NCI-H526 treated with DMSO at 0.1 percent for 48 hours (cell line): ENCODE data around the gene TNP2.

Experiments used
- DNase-seq: peaks from one replicate; lab custom pipeline; 2025; lab: John Stamatoyannopoulos, UW

TNP2 gene

GRCh38 chr16:11268921-11269375 is at the start of gene TNP2:
Gene TNP2, minus strand, starts transcription at chr16:11269325. Its CDS starts 63 bp downstream, at chr16:11269262.
- DNase-seq = no peak

DNA sequence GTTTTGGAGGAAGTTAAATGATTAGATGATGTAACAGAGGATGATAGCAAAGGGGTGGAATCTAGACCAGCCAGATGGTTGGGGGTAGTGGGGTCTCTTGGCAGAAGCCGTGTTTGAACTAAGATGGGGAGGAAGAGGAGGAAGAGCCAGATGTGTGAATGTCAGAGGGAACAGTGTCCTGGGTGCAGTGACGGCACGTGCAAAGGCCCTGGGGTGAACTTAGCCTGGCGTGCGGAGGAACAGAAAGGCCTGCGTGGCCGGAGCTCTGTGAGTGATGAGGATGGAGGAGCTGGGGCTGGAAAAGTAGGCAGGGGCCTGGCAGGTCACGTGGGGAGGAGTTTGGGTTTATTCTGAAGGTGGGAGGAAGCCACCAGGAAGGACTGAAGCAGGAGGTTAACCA is 49.7 kb upstream of the TNP2 start:
- no peak for DNase-seq

DNA sequence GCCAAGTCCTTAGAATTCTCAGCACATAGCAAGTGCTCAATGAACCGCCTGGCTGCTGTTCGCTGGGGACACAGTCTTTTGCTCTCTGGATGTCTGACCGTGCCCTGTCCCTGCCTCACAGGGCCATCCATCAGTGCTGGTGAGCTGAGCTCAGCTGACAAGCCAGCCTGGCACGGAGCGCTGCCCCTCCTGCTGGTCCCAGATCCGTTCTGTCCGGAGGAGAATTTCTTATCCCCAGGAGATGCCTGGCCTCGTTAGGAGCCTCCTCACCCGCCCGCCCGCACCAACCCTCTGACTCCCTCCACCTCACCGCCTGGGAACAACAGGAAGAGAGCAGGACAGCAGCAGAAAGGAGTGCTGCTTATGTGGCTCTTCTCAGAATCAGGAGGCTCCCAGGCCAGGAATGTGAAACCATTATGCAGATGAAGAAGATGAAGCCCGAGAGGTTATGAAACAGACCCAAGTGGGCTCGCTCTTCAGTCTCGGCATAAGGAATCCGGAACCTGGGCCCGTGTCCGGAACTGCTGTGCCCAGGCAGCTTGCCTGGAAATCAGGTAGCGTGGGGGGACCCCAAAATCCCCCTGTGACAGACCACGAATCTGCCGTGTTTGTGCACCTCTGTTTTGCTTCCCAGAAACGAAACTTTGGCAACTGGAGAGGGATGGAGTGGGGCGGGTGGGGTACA is 47.3 kb upstream of the TNP2 start:
- no peak for DNase-seq

DNA sequence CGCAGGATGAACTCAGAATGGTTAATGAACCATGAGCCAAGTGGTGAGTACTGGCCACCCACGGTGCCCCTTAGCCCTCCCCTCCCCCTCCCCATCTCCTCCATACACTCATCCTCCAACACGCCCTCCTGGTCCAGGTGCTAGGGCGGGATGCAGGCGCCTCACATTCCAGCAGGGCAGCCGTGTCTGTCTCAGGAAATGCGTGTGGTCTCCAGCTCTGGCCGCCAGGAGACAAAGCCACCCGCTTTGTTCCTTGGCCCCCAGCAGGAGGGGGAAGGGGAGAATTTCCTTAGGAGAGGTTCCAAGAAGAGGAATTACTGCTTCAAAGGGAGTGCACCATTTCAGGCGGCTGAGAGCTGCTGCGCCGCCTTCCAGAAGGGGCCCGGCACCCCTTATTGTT is 46.4 kb upstream of the TNP2 start:
- DNase-seq = no peak

- no peak for DNase-seq
Measured at GRCh38 chr16:11314309-11314894, 45.3 kb upstream of the TNP2 start.

GRCh38 chr16:11313493-11314308 is 44.6 kb upstream of the TNP2 start:
- DNase-seq = no peak

- no peak for DNase-seq
Measured at GRCh38 chr16:11312718-11313492, 43.8 kb upstream of the TNP2 start.

DNA sequence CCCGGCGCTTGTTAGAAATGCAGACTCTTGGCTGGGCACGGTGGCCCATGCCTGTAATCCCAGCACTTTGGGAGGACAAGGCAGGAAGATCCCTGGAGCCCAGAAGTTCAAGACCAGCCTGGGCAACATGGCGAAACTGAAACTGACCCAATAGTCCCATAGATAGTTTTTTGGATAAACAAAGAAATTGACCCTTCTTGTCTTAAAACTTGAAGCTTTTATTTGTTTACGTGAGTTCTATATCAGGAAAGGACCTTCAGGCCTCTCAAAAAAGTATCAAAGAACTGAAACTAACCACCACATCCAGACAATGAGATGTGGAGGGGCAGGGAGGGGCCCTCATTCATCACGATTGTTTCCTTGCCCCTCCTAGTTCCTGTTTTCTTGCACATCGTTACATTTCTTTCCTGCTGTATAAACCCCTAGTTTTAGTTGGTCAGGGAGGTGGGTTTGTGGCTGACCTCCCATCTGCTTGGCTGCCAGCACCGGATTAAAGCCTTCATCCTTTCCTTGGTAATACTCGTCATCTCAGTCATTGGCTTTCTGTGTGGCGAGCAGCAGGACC is 42.0 kb upstream of the TNP2 start:
- no peak for DNase-seq

- no peak for DNase-seq
Measured at GRCh38 chr16:11310634-11310977, 41.5 kb upstream of the TNP2 start.

DNA sequence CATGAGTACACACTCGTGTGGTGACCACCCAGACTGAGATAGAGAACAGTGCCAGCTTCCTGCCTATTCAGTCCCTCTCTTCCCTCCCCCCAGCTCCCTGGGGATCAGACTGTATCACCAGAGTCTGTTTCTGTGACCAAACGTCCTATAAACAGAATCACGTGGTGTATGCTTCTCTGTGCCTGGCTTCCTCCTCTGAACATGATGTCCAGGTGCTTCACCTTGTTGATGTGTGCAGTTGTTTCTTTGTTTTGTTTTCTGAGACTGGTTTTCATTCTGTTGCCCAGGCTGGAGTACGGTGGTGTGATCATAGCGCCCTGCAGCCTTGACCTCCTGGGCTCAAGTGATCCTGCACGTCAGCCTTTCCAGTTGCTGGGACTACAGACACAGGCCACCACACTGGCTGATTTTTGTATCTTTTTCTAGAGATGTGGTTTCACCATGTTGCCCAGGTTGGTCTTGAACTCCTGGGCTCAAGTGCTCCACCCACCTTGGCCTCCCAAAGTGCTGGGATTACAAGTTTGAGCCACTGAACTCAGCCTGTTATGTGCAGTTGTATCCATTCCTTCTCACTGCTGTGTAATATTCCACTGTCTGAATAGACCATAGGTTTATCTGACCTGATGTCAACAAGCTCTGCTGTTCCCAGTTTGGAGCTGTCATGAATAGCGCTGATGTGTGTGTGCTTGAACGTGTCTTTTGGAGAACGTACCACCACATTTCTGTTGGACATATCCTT is 40.9 kb upstream of the TNP2 start:
- no peak for DNase-seq

GRCh38 chr16:11308493-11309283 is 39.6 kb upstream of the TNP2 start:
- DNase-seq = no peak

GRCh38 chr16:11307639-11308492 is 38.7 kb upstream of the TNP2 start:
- DNase-seq = no peak

DNA sequence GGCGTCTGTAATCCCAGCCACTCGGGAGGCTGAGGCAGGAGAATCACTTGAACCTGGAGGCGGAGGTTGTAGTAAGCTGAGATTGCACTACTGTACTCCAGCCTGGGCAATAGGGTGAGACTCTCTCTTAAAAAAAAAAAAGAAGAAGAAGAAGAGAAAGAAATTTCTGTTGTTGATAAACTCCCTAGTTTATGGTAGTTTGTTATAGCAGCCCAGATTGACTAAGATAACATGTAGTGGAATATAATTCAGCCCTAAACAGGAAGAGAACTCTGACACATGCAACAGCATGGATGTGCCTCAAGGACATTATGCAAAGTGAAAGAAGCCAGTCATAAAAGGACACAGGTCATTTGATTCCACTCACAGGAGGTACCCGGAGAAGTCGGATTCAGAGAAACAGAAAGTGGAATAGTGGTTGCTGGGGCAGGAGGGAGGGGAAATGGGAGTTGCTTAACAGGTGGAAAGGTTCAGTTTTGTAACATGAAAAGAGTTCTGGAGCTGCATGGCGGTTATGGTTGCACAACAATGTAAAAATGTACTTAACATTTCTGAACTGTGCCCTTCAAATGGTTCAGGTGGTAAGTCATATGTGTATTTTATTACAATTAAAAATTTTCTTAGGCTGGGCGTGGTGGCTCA is 38.0 kb upstream of the TNP2 start:
- no peak for DNase-seq

- no peak for DNase-seq
Measured at GRCh38 chr16:11306381-11306780, 37.3 kb upstream of the TNP2 start.

DNA sequence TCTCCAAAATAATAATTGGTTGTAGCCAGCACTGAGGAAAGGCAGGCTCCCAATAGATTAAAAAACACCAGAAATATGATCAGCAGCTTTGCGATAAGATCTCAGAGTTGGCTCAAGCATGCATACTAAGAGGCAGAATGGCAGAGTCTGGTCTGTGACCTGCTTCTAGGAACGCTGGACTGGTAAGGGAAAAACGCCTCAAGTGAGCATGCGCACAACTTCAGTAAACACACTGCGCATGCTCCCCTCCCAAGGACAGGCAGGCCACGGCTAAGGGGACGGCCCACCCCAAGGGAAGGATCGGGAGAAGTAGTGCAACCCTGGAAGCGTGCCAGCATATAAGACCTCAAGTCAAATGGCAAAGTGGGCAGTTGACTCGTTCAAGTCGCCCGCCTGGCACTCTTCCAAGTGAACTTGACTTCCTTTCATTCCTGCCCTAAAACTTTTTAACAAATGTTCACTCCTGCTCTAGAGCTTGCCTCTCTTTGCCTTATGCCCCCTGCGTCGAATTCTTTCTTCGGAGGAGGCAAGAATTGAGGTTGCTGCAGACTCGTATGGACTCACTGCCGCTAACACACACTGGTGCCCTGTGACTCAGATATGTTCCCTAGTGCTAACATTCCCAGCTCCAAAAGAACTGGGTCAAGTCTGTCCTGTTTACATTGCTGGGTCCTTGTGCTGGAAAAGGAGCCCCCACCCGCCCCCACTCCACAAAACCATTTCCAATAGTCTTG is 34.4 kb upstream of the TNP2 start:
- peak; percentile 53 for DNase-seq

DNA sequence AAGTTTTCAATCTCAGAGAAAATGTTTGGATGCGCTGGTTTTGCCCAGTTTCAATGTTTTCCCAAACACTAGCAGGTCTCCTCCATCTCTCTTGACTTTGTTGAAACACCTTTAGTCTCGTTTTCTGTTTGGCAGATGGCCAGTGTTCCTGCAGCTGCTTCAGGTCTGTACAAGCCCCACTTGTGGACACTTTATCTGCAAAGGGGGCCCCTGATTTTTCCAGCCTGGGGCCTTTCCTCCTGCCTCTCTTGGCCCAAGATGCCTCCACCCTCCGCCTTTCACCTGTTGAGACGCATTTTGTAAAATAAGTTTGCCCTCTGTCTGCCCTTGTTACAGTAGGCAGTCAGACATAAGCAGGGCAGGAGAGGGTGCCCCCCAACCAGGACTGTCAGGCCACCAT is 33.9 kb upstream of the TNP2 start:
- no peak for DNase-seq

DNA sequence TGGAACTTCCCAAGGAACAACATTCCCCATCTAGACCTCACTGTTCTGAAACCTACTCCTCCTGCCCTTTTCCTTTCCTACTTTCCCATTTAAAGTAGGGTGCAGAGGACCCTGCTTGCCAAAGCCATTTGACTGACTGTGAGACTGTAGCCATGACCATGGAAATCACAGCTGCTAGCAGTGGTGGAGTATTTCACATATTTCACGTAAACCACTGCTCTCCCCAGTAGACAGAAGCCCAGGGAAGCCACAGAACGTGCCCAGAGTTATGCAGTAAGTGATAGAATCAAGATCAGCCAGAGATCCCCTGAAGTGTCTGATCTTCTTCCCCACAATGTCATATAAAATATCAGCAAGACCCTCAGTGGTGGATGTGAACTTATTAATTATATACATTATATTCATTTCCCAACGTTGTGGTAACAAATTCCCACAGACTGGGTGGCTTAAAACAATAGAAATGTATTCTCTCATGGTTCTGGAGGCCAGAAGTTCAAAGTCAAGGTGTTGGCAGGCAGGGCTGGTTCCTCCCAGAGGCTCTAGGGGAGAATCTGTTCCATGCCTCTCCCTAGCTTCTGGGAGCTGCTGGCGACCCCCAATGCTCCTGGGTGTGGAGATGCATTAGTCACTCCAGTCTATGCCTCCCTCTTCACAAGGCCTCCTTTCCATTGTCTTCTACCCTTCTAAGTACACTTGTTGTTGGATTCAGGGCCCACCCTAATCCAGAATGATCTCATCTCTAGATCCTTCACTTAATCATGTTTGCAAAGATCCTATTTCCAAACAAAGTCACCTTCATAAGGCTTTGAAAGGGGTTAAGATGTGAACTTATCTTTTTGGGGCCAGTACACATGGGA is 32.7 kb upstream of the TNP2 start:
- DNase-seq = no peak

DNA sequence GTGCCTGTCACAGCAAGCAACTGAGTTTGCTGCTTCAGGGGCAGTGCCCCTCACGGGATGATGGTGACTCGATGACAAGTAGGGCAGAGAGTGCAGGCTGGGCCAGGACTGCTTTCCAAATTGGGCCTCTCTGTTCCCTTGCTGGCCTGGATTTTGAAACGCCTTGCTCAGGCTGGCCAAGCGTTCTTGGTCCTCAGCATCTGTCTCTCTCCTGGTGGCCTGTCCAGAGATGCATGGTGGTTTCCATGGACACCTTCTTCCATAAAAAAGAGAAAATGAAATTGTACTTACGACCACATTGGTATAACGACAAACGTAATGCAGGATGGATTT is 31.4 kb upstream of the TNP2 start:
- DNase-seq = no peak
